Gastrocnemius medialis (tissue), 4 donors: ENCODE data around the gene SLC18A2.

Experiments used
- CTCF ChIP-seq, 5 experiments: fragments of 450-650 bp in 3 of 5; fragments of 200-600 bp in 2 of 5; sonication (generic) in 2 of 5; IDR thresholded peaks in 4 of 5; conservative IDR thresholded peaks in 1 of 5; 1 replicate in 4 of 5; 2 replicates in 1 of 5; pipeline ENCODE4 v1.5.1; 2016 to 2019; ENCODE audit warnings: antibody characterized with exemption in 5 of 5, mild to moderate bottlenecking in 3 of 5, moderate library complexity in 3 of 5
- POLR2A ChIP-seq, 2 donors: fragments of 450-650 bp; IDR thresholded peaks; one replicate each; pipeline ENCODE4 v1.6.1; 2017; ENCODE audit warnings: antibody characterized with exemption in 2 of 2, mild to moderate bottlenecking in 2 of 2, moderate library complexity in 2 of 2

GRCh38 chr10:117277675-117278074, 36.8 kb downstream of the SLC18A2 start:
- TF ChIP-seq CTCF (IDR thresholded peaks at IDR 0.05 in 4 of 5, conservative IDR thresholded peaks at IDR 0.05 in 1 of 5) (no peak), POLR2A (IDR thresholded peaks at IDR 0.05) (no peak)
